WI38 (cell line): ENCODE data around the gene KRT40.
"Not testable (repeated sequence)": the region's sequence is repeated elsewhere in the genome, so short reads cannot be mapped to it uniquely, and the experiment has no call there.

Experiments
- H3K4me3 ChIP-seq: 2 replicates; pipeline ENCODE4 v1.5.1; 2011; ENCODE audit warnings: low read depth, mild to moderate bottlenecking, control low read depth, low read length
- CTCF ChIP-seq: IDR thresholded peaks from 2 replicates; pipeline ENCODE4 v1.5.1; 2012; ENCODE audit warnings: low read depth, mild to moderate bottlenecking, control low read depth, low read length

Gene KRT40

GRCh38 chr17:41009301-41009760 is 25.2 kb upstream of the KRT40 start:
- H3K4me3 ChIP-seq = no peak overlapping the region
- no peak for TF ChIP-seq CTCF

GRCh38 chr17:41008811-41009210 is 24.7 kb upstream of the KRT40 start, which contains the start of gene KRTAP3-1:
Gene KRTAP3-1, minus strand, starts transcription at chr17:41009128. Its CDS starts 54 bp downstream, at chr17:41009074.
- TF ChIP-seq CTCF = no peak
- H3K4me3 ChIP-seq = no peak within 1 kb of the TSS

GRCh38 chr17:41004397-41004796 is 20.3 kb upstream of the KRT40 start:
- no peak overlapping the region for H3K4me3 ChIP-seq
- no peak for TF ChIP-seq CTCF

GRCh38 chr17:41003926-41004325 is 19.8 kb upstream of the KRT40 start:
- TF ChIP-seq CTCF = no peak
- no peak overlapping the region for H3K4me3 ChIP-seq

GRCh38 chr17:41002814-41003213 is 18.7 kb upstream of the KRT40 start:
- H3K4me3 ChIP-seq = no peak overlapping the region
- TF ChIP-seq CTCF = no peak

- no peak for TF ChIP-seq CTCF
- H3K4me3 ChIP-seq = no peak overlapping the region
Measured at GRCh38 chr17:41001795-41002194, 17.7 kb upstream of the KRT40 start.

GRCh38 chr17:40999563-40999962 is 15.4 kb upstream of the KRT40 start, which contains the start of gene KRTAP3-2:
Gene KRTAP3-2, minus strand, starts transcription at chr17:40999906. Its CDS starts 53 bp downstream, at chr17:40999853.
- not testable (repeated sequence) for H3K4me3 ChIP-seq

- no peak for TF ChIP-seq CTCF
Measured at GRCh38 chr17:40997361-40997760, 13.2 kb upstream of the KRT40 start.

More at GRCh38 chr17:40997361-40997760, 13.2 kb upstream of the KRT40 start:
- H3K4me3 ChIP-seq = no peak overlapping the region
